Measurements from ENCODE around the gene NAA40.
A peak's percentile ranks its signal among the peaks of the same experiment; 100 is the strongest.

Gene NAA40

GRCh38 chr11:63929616-63930015, 9.2 kb upstream of the NAA40 start:
- TF ChIP-seq CTCF (conservative IDR thresholded peaks at IDR 0.05) = no peak
- H3K27ac ChIP-seq = no peak overlapping the region

GRCh38 chr11:63931045-63931444, 7.8 kb upstream of the NAA40 start:
- H3K27ac ChIP-seq = no peak overlapping the region
- TF ChIP-seq CTCF (conservative IDR thresholded peaks at IDR 0.05) = no peak

GRCh38 chr11:63931876-63932275, 6.9 kb upstream of the NAA40 start:
- no peak for TF ChIP-seq CTCF (conservative IDR thresholded peaks at IDR 0.05)
- H3K27ac ChIP-seq = no peak overlapping the region

- no peak overlapping the region for H3K27ac ChIP-seq
- no peak for TF ChIP-seq CTCF (conservative IDR thresholded peaks at IDR 0.05)
Measured at GRCh38 chr11:63933459-63933858, 5.3 kb upstream of the NAA40 start.

- no peak; the same call in 1 of the 2 replicates for TF ChIP-seq CTCF (conservative IDR thresholded peaks at IDR 0.05)
- H3K27ac ChIP-seq = peak overlapping the region; percentile 81
Measured at GRCh38 chr11:63937713-63938478, 906 bp upstream of the NAA40 start.

GRCh38 chr11:63939397-63939891, 642 bp downstream of the NAA40 start:
- peak overlapping the region; percentile 81 for H3K27ac ChIP-seq
- peak; percentile 30 for TF ChIP-seq CTCF (conservative IDR thresholded peaks at IDR 0.05)

GRCh38 chr11:63940786-63941185, 2.0 kb downstream of the NAA40 start:
- H3K27ac ChIP-seq = no peak overlapping the region; the same call in 1 of the 2 replicates
- TF ChIP-seq CTCF (conservative IDR thresholded peaks at IDR 0.05) = no peak
